ENCODE data around the gene GPR158. TPM values are rescaled to one million over a fixed set of nuclear protein-coding genes. Genes with fewer than 3 reads are reported as not detected.
A peak's percentile ranks its signal among the peaks of the same experiment; 100 is the strongest.

GPR158 gene
- total and polyA plus RNA-seq, 9 of the 15 experiments (the other 6 are each of a cell fraction or from before 2014, with no cell fraction given) = 4.0 to 7.6 (median 5.0) TPM

- TF ChIP-seq KHSRP (IDR thresholded peaks at IDR 0.05) (no peak), ELF2 (CRISPR knock-in tag; IDR thresholded peaks at IDR 0.05) (no peak), ZNF655 (CRISPR knock-in tag; IDR thresholded peaks at IDR 0.05) (no peak), ZNF398 (CRISPR knock-in tag; IDR thresholded peaks at IDR 0.05) (no peak)
These were observed 361.2 kb downstream of the GPR158 start (continued) for GRCh38 chr10:25536027-25536426.

- FAIRE-seq (peak; percentile 55), DNase-seq (ENCODE audit: extremely low read depth in 1 of 4, low spot score in 3 of 4) (peak in 1 of 4 experiments; percentile 23), ATAC-seq (peak; percentile 44; the same call in 1 of the 3 replicates)
- no peak overlapping the region for H3K9ac ChIP-seq (ENCODE audit: insufficient read depth in 1 of 2, low read depth in 2 of 2, low read length in 2 of 2)
- H3K27ac ChIP-seq (ENCODE audit: extremely low read depth, low read depth, low read length) = no peak overlapping the region
- no peaks in the 10 kb centered on the region for H3K27me3 ChIP-seq (ENCODE audit: control insufficient read depth in 2 of 2, insufficient read depth in 2 of 2, low read length in 2 of 2)
- H3K9me1 ChIP-seq (ENCODE audit: control insufficient read depth, insufficient read depth, low read length) = no peaks in the 10 kb centered on the region
- no peak overlapping the region for H3K4me2 ChIP-seq (ENCODE audit: insufficient read depth, low read length)
- H3K4me1 ChIP-seq (replicated peaks in 1 of 2; ENCODE audit: control insufficient read depth in 2 of 2, insufficient read depth in 2 of 2, low read length in 2 of 2) = 0 out of 5 replicates have a peak, but pooled peaks cover 0 to 2% of the 10 kb centered on the region in 2 experiments
- H3K4me3 ChIP-seq = no peak overlapping the region
- H3K36me3 ChIP-seq (ENCODE audit: control insufficient read depth, insufficient read depth, low read length) = no peaks in the 10 kb centered on the region; the same call in 2 of the 3 replicates
- H3K79me2 ChIP-seq (ENCODE audit: control insufficient read depth, insufficient read depth, low read length) = no peaks in the 10 kb centered on the region
- BruUV-seq (replicated peaks) = no TSS peak
- intact Hi-C loops (cut with micrococcal nuclease) (no loop called here), in situ Hi-C loops (cut with MboI) (no loop called here)
- no peaks in the 10 kb centered on the region for H3K9me3 ChIP-seq (replicated peaks; ENCODE audit: control insufficient read depth, insufficient read depth, low read depth, low read length)
- POLR2A ChIA-PET = interaction anchor here (0.6 to 1.4 kb wide), 2 partner anchors 9 to 23 kb away, joined by 3 read pairs; no protein-coding TSS in a partner anchor
- CTCF ChIA-PET (ENCODE audit: low intra/inter-chr PET ratio) = no interaction called here
- H4K20me1 ChIP-seq (replicated peaks; ENCODE audit: control insufficient read depth, insufficient read depth, low read length) = no peaks in the 10 kb centered on the region
- WGBS (ENCODE audit: insufficient coverage, low coverage, missing lambda C conversion rate) = 63% methylated on average over 4 of the region's 4 CpGs
- no peak overlapping the region for H2AFZ ChIP-seq (ENCODE audit: low read depth, low read length)
- TF ChIP-seq RBM15 (IDR thresholded peaks at IDR 0.05; ENCODE audit: insufficient read depth, low read length) (no peak), ZBTB11 (CRISPR knock-in tag; IDR thresholded peaks at IDR 0.05) (no peak), JUND (IDR thresholded peaks at IDR 0.05; ENCODE audit: borderline replicate concordance, low read depth, low read length) (peak; percentile 70; the same call in 1 of the 2 replicates), JUND (tag; IDR thresholded peaks at IDR 0.05; ENCODE audit: borderline replicate concordance, low read depth, low read length) (peak; percentile 51; the same call in 2 of the 3 replicates), JUN (IDR thresholded peaks at IDR 0.05; ENCODE audit: borderline replicate concordance, low read depth, low read length) (peak; percentile 55; the same call in 1 of the 2 replicates), JUN (CRISPR knock-in tag; IDR thresholded peaks at IDR 0.05; ENCODE audit: borderline replicate concordance) (no peak), EGR1 (conservative IDR thresholded peaks at IDR 0.05) (0 out of 2 replicates have a peak, but pooled peaks have one; percentile 13), ATF3 (IDR thresholded peaks at IDR 0.05) (peak; percentile 91), ATF3 (CRISPR knock-in tag; conservative IDR thresholded peaks at IDR 0.05) (no peak)
These were observed 372.6 kb downstream of the GPR158 start for GRCh38 chr10:25547382-25547781.
